PFSK-1 (cell line): ENCODE data around the gene DPEP1.

Experiments
- FOXP2 ChIP-seq: optimal IDR thresholded peaks from 2 replicates; pipeline ENCODE3; 2011; ENCODE audit warnings: borderline replicate concordance, control low read depth, inconsistent platforms; ENCODE audit not compliant: insufficient read depth; ENCODE audit errors: extremely low read length, extremely low read depth
- POLR2AphosphoS5 ChIP-seq: IDR thresholded peaks from 2 replicates; pipeline ENCODE4 v1.6.1; 2012; ENCODE audit warnings: low read depth, mild to moderate bottlenecking, control low read depth, low read length, moderate library complexity
- REST ChIP-seq, 2 experiments: IDR thresholded peaks; 2 replicates each; pipeline versions ENCODE4 v1.6.1 to v1.8.0; 2011 to 2012; ENCODE audit warnings: low read depth in 2 of 2, low read length in 2 of 2, control low read depth in 1 of 2, inconsistent platforms in 1 of 2, mild to moderate bottlenecking in 1 of 2, moderate library complexity in 1 of 2; ENCODE audit not compliant: insufficient read depth in 1 of 2
- SIN3A ChIP-seq: IDR thresholded peaks from 2 replicates; pipeline ENCODE4 v1.6.1; 2012; ENCODE audit warnings: mild to moderate bottlenecking, low read length, moderate library complexity, borderline replicate concordance; ENCODE audit not compliant: insufficient read depth
- TAF1 ChIP-seq: IDR thresholded peaks from 2 replicates; pipeline ENCODE4 v1.6.1; 2012; ENCODE audit warnings: low read length, control low read depth, borderline replicate concordance; ENCODE audit not compliant: insufficient read depth

DPEP1 gene

GRCh38 chr16:89582614-89583196 lies 30.7 kb upstream of the DPEP1 start:
- no peak for TF ChIP-seq TAF1
- no peak for TF ChIP-seq SIN3A
- no peak for TF ChIP-seq POLR2AphosphoS5
- TF ChIP-seq FOXP2: no peak
- TF ChIP-seq REST (IDR thresholded peaks at IDR 0.05; ENCODE audit: insufficient read depth in 1 of 2, low read depth in 2 of 2, low read length in 2 of 2): no peak

- TF ChIP-seq SIN3A (no peak), POLR2AphosphoS5 (no peak), FOXP2 (no peak), TAF1 (no peak), REST (IDR thresholded peaks at IDR 0.05; ENCODE audit: insufficient read depth in 1 of 2, low read depth in 2 of 2, low read length in 2 of 2) (no peak)
These were observed 30.1 kb upstream of the DPEP1 start for GRCh38 chr16:89583197-89583894.

- TF ChIP-seq SIN3A: no peak
- no peak for TF ChIP-seq TAF1
- TF ChIP-seq POLR2AphosphoS5: no peak
- TF ChIP-seq REST (IDR thresholded peaks at IDR 0.05; ENCODE audit: insufficient read depth in 1 of 2, low read depth in 2 of 2, low read length in 2 of 2): no peak
- no peak for TF ChIP-seq FOXP2
These were observed 29.4 kb upstream of the DPEP1 start for GRCh38 chr16:89583895-89584644.

GRCh38 chr16:89584768-89585549 lies 28.5 kb upstream of the DPEP1 start:
- no peak for TF ChIP-seq REST (IDR thresholded peaks at IDR 0.05; ENCODE audit: insufficient read depth in 1 of 2, low read depth in 2 of 2, low read length in 2 of 2)
